ENCODE results near the gene PRELID2.

- TF ChIP-seq EZH2 (IDR thresholded peaks at IDR 0.05; ENCODE audit: borderline replicate concordance, low read length) (no peak), CTCF (conservative IDR thresholded peaks at IDR 0.05 in 1 of 2, IDR thresholded peaks at IDR 0.05 in 1 of 2; ENCODE audit: extremely low read depth in 1 of 2, insufficient read depth in 1 of 2, low read depth in 1 of 2, low read length in 2 of 2) (no peak)
These were observed 39.6 kb upstream of the PRELID2 start for GRCh38 chr5:145874765-145875164.

All from mammary epithelial cell (primary cell).